PC-9 (cell line): Measurements from ENCODE around the gene MAPKAPK5.

ENCODE experiments used
- CTCF ChIP-seq: fragments of 200-600 bp; sonication (generic); conservative IDR thresholded peaks from 2 replicates; pipeline ENCODE4 v1.6.1; 2017; ENCODE audit warnings: mixed run types, antibody characterized with exemption, mild to moderate bottlenecking, moderate library complexity
- EZH2 ChIP-seq: fragments of 200-600 bp; sonication (generic); IDR thresholded peaks from 2 replicates; pipeline ENCODE4 v1.8.0; 2017; ENCODE audit warnings: antibody characterized with exemption, low read depth

GRCh38 chr12:111894556-111894955 lies 52.5 kb downstream of the MAPKAPK5 start:
- TF ChIP-seq EZH2 (no peak), CTCF (no peak)
